SU-DHL-6 (cell line): ENCODE results near the gene ZNF888.

Experiments used
- H2AFZ ChIP-seq: fragments of 200-600 bp; sonication (generic); 2 replicates; pipeline ENCODE4 v1.6.1; 2014; ENCODE audit warnings: low read depth, mild to moderate bottlenecking, moderate library complexity, mixed read lengths, antibody characterized with exemption, low read length; ENCODE audit not compliant: severe bottlenecking
- H3F3A ChIP-seq: fragments of 200-600 bp; shearing (Covaris generic); 2 replicates; pipeline ENCODE4 v1.6.0; 2016; ENCODE audit warnings: antibody characterized with exemption, mild to moderate bottlenecking; ENCODE audit not compliant: insufficient read depth
- H3K27ac ChIP-seq: fragments of 200-600 bp; sonication (generic); 2 replicates; pipeline ENCODE4 v1.5.1; 2016; ENCODE audit warnings: low read depth, mild to moderate bottlenecking, low read length, moderate library complexity, mixed read lengths
- H3K27me3 ChIP-seq: fragments of 200-600 bp; sonication (generic), shearing (Covaris generic); 2 replicates; pipeline ENCODE4 v1.6.0; 2014; ENCODE audit warnings: mild to moderate bottlenecking, low read length
- H3K36me3 ChIP-seq: fragments of 200-600 bp; sonication (generic); 2 replicates; pipeline ENCODE4 v1.6.1; 2014; ENCODE audit warnings: mild to moderate bottlenecking, low read length, mixed read lengths
- H3K4me2 ChIP-seq: fragments of 300-600, 200-600 bp; shearing (Covaris generic), sonication (generic); 2 replicates; pipeline ENCODE4 v1.6.0; 2014; ENCODE audit warnings: low read length, low read depth, mild to moderate bottlenecking; ENCODE audit not compliant: poor library complexity, severe bottlenecking
- H3K4me3 ChIP-seq: fragments of 200-600 bp; sonication (generic); 2 replicates; pipeline ENCODE4 v1.5.1; 2014; ENCODE audit warnings: antibody characterized with exemption, low read length, mild to moderate bottlenecking, mixed read lengths; ENCODE audit not compliant: insufficient read depth, poor library complexity, severe bottlenecking
- H3K79me2 ChIP-seq: fragments of 200-600 bp; sonication (generic); 2 replicates; pipeline ENCODE4 v1.6.1; 2014; ENCODE audit warnings: mild to moderate bottlenecking, low read length, moderate library complexity; ENCODE audit not compliant: insufficient read depth
- H3K9ac ChIP-seq: fragments of 200-600 bp; sonication (generic); 2 replicates; pipeline ENCODE4 v1.7.0; 2014; ENCODE audit warnings: mild to moderate bottlenecking, low read length
- H3K9me2 ChIP-seq: fragments of 200-600 bp; sonication (generic); replicated peaks from 2 replicates; pipeline ENCODE4 v1.6.1; 2014; ENCODE audit warnings: low read length; ENCODE audit not compliant: insufficient read depth
- H3K9me3 ChIP-seq: fragments of 200-600 bp; sonication (generic); 2 replicates; pipeline ENCODE4 v1.6.1; 2014; ENCODE audit warnings: low read length, mixed read lengths; ENCODE audit not compliant: insufficient read depth
- H4K20me1 ChIP-seq: fragments of 200-600 bp; sonication (generic); 2 replicates; pipeline ENCODE4 v1.6.1; 2014; ENCODE audit warnings: low read depth, mild to moderate bottlenecking, antibody characterized with exemption, low read length, moderate library complexity, mixed read lengths
- EZH2phosphoT487 ChIP-seq: fragments of 200-600 bp; sonication (generic), shearing (Covaris generic); conservative IDR thresholded peaks from 2 replicates; pipeline ENCODE4 v1.6.1; 2018; ENCODE audit warnings: mild to moderate bottlenecking, antibody characterized with exemption, low read length, moderate library complexity, mixed read lengths
- TF ChIP-seq, protein P1 (sequence below): fragments of 200-600 bp; sonication (generic); IDR thresholded peaks from one replicate; pipeline ENCODE4 v1.5.1; 2017; ENCODE audit warnings: antibody characterized with exemption, mild to moderate bottlenecking, low read length, moderate library complexity; ENCODE audit not compliant: insufficient read depth, poor library complexity, severe bottlenecking

Gene ZNF888

DNA sequence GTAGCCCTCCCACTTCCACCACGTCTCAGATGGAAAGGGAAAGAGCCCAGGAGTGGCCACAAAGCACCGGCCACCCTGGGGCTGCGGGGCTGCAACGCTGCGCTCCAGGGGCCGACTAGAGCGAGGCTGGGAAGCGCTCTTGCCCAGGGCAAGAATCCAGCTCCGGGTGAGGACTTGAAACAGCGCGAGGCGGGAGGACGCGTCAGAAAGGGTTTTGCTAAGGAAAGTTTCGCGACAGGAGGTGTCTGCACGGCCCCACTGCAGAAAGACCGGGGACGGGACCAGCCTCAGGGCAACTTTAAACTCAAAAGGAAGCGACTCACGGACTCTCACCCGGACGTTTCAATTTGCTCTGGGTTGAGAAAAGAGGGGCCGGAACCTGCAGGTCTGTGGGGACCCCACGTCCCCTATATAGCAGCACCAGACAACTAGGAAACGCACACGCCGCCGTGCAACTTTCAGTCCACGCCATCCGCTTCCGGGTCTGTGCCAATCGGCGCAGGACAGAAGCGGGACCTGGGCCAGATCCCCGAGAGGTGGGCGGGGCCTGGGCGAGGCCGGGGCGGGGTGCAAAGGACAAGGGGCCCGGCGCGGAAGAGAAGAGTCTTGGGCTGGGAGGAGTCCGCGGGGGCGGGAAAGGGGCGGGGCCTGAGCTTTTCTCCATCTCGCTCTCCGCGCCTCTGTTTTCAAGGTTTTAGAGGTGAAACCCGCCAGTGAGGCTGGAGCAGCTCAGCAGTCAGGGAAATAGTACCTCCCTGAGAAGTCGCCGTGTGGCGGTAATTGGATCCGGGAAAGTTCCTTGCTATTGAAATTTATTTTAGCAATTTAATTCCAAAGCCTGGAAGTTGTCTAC lies 39.4 kb upstream of the ZNF888 start, which contains the start of gene ZNF816:
ZNF816 (minus strand) TSS at position 488 of the 853 bp plus-strand sequence. CDS start 6,792 bp downstream, outside the sequence.
- no peaks in the 10 kb centered on the region for H3F3A ChIP-seq
- peak within 1 kb of the TSS; percentile 93 for H3K9ac ChIP-seq
- H3K27me3 ChIP-seq, result no peaks in the 10 kb centered on the region
- H3K79me2 ChIP-seq, result peaks cover 47% of the 10 kb centered on the region
- H4K20me1 ChIP-seq, result no peaks in the 10 kb centered on the region
- peaks cover 7% of the 10 kb centered on the region; the same call in 1 of the 2 replicates for H3K9me3 ChIP-seq
- no peaks in the 10 kb centered on the region for H3K9me2 ChIP-seq
- H3K4me2 ChIP-seq, result peak within 1 kb of the TSS; percentile 69
- 0 out of 2 replicates have a peak within 1 kb of the TSS, but pooled peaks have one; percentile 33 for H3K27ac ChIP-seq
- H3K36me3 ChIP-seq, result 0 out of 2 replicates have a peak, but pooled peaks cover 2% of the 10 kb centered on the region
- H2AFZ ChIP-seq, result peak within 1 kb of the TSS; percentile 94
- TF ChIP-seq EZH2phosphoT487, result no peak
- TF ChIP-seq, protein P1, sequence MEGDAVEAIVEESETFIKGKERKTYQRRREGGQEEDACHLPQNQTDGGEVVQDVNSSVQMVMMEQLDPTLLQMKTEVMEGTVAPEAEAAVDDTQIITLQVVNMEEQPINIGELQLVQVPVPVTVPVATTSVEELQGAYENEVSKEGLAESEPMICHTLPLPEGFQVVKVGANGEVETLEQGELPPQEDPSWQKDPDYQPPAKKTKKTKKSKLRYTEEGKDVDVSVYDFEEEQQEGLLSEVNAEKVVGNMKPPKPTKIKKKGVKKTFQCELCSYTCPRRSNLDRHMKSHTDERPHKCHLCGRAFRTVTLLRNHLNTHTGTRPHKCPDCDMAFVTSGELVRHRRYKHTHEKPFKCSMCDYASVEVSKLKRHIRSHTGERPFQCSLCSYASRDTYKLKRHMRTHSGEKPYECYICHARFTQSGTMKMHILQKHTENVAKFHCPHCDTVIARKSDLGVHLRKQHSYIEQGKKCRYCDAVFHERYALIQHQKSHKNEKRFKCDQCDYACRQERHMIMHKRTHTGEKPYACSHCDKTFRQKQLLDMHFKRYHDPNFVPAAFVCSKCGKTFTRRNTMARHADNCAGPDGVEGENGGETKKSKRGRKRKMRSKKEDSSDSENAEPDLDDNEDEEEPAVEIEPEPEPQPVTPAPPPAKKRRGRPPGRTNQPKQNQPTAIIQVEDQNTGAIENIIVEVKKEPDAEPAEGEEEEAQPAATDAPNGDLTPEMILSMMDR, result no peak
- H3K4me3 ChIP-seq, result peak within 1 kb of the TSS; percentile 93

DNA sequence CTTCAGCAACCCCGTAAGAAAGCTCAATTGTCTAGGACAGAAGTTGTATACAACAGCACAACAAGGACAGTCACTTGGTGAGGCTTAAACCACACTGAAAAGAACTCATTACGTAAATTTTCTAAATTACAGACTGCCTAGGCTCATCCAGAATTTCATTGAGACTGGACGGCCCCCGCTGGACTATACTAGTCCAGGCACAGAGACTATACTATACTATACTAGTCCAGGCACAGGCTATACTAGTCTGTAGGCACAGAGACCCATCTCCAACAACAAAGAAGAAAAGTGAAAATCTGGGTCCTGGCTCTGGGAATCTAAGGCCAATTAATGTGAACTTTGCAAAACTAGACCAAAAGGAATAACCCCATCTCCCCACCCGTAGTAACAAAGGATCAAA lies 38.8 kb upstream of the ZNF888 start:
- Histone ChIP-seq H3F3A (no peaks in the 10 kb centered on the region), H3K4me2 (peak overlapping the region; percentile 69), H4K20me1 (no peaks in the 10 kb centered on the region), H3K9me2 (no peaks in the 10 kb centered on the region), H3K27ac (0 out of 2 replicates have a peak overlapping the region, but pooled peaks have one; percentile 33), H3K79me2 (peaks cover 47% of the 10 kb centered on the region), H3K9ac (peak overlapping the region; percentile 93), H3K27me3 (no peaks in the 10 kb centered on the region), H3K4me3 (peak overlapping the region; percentile 93), H3K9me3 (0 out of 2 replicates have a peak, but pooled peaks cover under 1% of the 10 kb centered on the region), H3K36me3 (0 out of 2 replicates have a peak, but pooled peaks cover 2% of the 10 kb centered on the region), H2AFZ (peak overlapping the region; percentile 83)
- TF ChIP-seq EZH2phosphoT487, result no peak
- TF ChIP-seq, protein P1, result no peak

DNA sequence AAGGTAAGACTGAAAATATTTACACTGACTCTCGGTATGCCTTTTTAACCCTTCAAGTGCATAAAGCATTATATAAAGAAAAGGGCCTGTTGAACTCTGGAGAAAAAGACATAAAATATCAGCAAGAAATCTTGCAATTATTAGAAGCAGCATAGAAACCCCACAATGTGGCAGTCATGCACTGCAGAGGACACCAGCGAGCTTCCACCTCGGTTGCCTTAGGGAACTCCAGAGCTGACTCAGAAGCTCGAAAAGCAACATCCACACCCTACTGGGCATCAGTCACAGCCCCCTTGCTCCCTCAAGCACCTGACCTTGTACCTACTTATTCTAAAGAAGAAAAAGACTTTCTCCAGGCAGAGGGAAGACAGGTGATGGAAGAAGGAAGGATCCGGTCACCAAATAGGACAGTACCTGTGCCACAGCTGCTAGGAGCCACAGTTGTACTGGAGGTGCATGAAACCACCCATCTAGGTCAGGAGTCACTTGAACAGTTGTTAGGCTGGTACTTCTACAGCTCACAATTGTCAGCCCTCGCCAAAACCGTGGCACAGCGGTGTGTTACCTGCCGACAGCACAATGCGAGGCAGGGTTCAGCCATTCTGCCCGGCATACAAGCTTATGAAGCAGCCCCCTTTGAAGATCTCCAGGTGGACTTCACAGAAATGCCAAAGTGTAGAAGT lies 36.5 kb upstream of the ZNF888 start:
- H3K9me3 ChIP-seq, result no peaks in the 10 kb centered on the region
- H3K4me3 ChIP-seq, result no peak overlapping the region
- no peaks in the 10 kb centered on the region for H3F3A ChIP-seq
- no peak overlapping the region for H3K9ac ChIP-seq
- TF ChIP-seq EZH2phosphoT487, result no peak
- TF ChIP-seq, protein P1, result no peak
- H3K27me3 ChIP-seq, result no peaks in the 10 kb centered on the region
- H4K20me1 ChIP-seq, result no peaks in the 10 kb centered on the region
- H2AFZ ChIP-seq, result no peak overlapping the region
- no peak overlapping the region for H3K4me2 ChIP-seq
- H3K27ac ChIP-seq, result no peak overlapping the region
- no peaks in the 10 kb centered on the region for H3K9me2 ChIP-seq
- peaks cover 47% of the 10 kb centered on the region for H3K79me2 ChIP-seq
- H3K36me3 ChIP-seq, result peaks cover 13% of the 10 kb centered on the region
